GM12801 (cell line): ENCODE results near the gene ACOXL.

Experiments
- CTCF ChIP-seq: IDR thresholded peaks from one replicate; pipeline ENCODE4 v1.5.1; 2011; ENCODE audit warnings: control low read depth; ENCODE audit not compliant: insufficient read length; ENCODE audit errors: extremely low read depth

Gene ACOXL

GRCh38 chr2:110784047-110784631, 51.8 kb downstream of the ACOXL start:
- no peak for TF ChIP-seq CTCF

- no peak for TF ChIP-seq CTCF
These were observed 53.1 kb downstream of the ACOXL start for GRCh38 chr2:110785439-110785838.

- TF ChIP-seq CTCF = no peak
These were observed 56.6 kb downstream of the ACOXL start for GRCh38 chr2:110788976-110789375.

GRCh38 chr2:110789706-110790105, 57.3 kb downstream of the ACOXL start:
- no peak for TF ChIP-seq CTCF

- TF ChIP-seq CTCF = no peak
These were observed 58.5 kb downstream of the ACOXL start for GRCh38 chr2:110790907-110791306.

GRCh38 chr2:110791435-110791834, 59.1 kb downstream of the ACOXL start:
- no peak for TF ChIP-seq CTCF

GRCh38 chr2:110793034-110793433, 60.7 kb downstream of the ACOXL start:
- no peak for TF ChIP-seq CTCF
